Hematopoietic multipotent progenitor cell treated with erythropoietin and hydrocortisone succinate and interleukin-3 and kit ligand, for 4 days (in vitro differentiated cells): ENCODE results near the gene GPR107.
A peak's percentile ranks its signal among the peaks of the same experiment; 100 is the strongest.

Experiments
- DNase-seq: peaks from one replicate; pipeline ENCODE4 v3.0.0-alpha.2; 2015

Gene GPR107

DNA sequence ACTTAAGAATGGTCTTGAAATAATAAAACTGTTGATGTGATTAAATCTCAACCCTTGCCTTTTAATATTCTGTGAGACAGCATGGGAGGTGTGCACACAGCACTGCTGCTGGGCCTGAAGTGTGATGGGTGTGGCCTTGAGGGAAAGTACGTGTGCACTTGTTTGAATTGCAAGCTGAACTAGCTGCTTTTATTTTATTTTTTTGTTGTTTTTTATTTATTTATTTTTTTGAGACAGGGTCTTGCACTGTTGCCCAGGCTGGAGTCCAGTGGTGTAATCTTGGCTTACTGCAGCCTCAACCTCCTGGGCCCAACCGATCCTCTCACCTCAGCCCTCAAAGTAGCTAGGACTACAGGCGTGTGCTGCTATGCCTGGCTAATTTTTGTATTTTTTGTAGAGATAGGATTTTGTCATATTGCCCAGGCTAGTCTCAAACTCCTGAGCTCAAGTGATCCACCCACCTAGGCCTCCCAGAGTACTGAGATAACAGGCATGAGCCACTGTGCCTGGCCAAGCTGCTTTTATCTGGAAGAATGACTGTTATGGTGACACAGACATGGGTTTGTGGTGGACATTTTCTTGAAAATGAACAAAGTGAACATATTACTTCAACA is 58.9 kb downstream of the GPR107 start:
- DNase-seq, result peak; percentile 94

DNA sequence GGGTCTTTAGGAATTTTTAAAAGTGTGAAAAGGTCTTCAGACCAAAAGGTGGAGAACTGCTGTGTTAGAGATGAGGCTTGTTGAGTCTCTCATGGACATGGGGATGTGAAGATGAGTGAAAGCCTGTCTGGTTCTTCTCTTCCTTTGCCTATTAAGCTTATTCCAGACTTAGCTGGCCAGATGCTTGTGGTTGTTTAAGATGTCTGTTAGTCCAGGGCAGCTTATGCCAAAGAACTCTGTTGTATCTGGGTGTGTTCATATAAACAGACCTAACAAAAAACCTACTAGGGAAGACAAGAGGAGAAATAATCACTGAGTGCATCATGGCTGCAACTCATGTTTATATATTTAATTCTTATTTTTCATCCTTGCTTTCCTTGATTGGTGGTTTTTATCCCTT is 61.0 kb downstream of the GPR107 start:
- peak; percentile 34 for DNase-seq

DNA sequence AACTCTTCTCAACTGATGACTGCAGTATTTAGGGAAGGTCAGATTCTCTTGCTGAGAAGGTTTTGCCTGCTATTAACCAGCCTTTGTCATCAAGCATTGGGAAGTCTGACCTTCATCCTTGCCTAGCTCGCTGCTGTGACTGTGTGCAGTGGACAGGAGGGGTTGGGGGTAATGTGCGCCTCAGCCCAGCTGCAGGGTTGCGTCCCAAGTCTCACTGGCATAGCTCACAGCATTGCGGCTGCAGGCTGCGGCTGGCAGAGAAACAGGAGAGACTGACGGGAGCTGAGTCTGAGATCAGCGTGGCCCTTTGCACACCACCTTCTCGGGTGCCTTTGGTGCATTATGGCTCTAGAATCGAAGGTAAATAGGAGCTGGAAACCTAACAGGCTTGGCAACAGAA is 62.6 kb downstream of the GPR107 start:
- DNase-seq, result no peak

DNA sequence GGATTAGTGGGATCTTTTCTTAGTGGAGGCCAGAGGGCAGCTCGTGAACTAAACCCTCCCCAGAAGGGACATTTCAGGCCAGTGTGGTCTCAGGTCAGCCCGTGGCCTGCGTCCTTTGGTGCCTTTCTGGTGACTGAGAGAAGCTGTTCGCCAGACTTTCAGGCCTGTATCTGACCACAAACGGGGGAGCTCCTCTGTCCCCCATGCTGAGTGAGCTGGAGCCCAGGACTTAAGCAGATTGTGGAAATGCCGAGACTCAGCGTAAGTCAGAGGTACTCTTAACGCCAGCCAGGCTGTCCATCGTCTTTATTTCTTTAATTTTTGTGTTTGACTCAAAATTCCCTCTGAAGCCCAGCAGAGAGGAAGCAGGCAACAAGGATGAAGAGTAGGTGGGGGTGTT is 63.7 kb downstream of the GPR107 start:
- no peak for DNase-seq

DNA sequence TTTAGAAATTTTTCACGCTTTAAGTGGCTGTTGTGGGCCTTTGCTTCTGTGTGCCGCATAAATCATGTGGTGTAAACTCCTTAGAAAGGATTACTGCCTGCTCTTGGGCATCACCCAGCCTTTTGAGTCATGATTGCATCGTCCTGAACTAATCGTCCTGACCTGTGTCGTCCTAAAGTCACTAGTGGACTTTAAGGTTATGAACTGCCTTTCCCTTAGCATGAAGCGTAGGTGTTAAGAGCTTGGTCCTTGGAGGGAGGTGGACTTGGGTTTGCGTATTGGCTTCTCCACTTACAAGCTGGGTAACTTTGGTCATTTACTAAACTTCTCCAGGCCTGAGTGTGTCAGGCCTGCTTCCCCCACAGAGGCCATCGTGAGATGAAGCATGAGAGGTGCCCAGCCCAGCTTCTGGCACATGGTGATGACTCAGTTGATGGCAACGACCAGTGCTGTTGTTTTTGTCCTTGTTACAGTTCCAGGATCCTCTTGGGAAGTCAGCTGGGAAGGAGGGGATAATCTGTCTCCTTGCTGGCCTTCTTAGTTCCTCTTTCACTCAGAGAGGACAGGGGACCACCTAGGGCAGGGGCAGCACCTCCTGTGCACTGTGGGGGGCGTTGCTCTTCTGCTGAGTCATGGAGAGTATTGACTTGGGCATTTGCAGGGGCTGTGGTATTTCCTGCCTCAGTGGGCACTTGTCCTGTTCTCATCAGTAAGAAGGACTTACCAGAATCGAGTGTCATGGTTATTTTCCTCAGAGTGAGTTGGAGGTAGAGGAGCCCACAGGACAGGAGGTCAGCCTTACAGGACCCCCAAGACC is 64.3 kb downstream of the GPR107 start:
- DNase-seq, result no peak

DNA sequence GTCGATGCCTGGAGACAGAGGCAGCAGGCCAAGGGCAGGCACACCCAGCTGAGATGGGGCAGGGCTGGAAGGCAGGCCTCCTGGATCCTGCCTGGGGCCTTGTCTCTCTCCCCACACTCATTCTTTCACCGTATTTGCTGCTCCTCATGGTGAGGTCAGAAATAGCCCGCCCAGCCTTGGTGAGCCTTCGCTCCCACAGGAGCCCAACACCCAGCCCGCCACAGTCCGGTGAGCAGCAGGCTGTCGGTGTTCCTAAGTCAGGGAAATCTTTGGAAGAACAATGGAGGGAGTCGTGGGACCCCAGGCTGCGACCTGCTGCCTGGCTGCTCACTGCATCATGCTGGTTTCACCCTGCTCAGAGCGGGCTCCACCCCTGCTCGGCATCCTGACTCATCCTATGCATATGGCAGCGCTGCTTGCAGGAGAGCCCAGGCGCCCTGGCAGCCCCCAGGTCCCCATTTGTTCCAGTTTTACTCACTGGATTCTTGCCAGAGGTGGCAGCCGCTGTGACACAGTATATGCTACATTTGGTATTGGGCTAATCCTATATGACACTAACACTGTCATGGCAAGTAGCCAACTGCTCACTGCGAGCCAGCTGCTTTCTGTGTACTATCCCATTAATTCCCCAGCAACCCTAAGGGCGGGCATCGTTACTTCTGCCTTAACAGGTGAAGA is 65.3 kb downstream of the GPR107 start:
- DNase-seq, result peak; percentile 36

DNA sequence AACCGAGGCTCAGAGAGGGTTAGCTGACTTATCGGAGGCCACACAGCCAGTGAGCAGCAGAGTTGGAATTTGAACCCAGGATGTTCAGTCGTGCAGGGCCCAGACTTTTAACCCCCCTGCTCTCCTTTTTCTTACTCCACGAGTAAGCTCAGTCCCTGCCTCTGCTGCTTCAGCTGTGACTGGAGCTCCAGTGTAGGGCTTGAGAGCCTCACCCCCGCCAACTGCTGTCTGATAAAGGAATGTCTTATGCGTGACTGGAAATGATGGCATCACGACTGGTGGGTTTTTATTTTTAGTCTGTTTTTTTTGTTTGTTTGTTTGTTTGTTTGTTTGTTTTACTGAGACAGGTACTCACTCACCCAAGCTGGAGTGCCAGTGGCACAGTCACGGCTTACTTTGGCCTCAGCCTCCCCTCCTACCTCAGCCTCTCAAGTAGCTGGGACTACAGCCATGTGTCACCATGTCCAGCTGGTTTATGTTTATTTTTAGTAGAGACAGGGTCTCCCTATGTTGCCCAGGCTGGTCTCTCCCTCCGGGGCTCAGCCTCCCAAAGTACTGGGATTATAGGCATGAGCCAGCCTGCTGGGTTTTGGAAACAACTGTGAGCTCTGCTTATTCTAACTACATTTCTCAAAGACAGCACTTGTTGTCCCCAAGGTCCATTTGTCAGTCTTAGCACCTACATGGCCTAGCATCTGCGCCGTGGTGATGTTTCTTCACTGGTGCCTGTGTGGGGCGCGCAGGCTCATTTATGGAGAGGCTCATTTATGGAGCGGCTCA is 66.0 kb downstream of the GPR107 start:
- no peak for DNase-seq

DNA sequence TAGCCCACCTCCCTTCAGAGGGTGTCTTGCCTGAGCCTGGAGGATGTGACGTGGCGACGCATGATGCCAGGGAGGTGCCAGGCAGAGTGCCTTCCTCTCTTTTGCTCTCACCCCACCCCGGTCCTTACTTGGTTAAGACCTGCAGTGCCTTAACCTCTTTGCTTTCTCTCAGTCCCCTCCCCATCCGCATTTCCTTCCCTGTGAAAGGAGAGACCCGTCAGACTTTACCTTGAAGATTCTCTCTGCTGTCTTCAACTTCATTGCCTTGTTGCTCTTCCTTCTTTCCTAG is 66.5 kb downstream of the GPR107 start:
- no peak for DNase-seq

DNA sequence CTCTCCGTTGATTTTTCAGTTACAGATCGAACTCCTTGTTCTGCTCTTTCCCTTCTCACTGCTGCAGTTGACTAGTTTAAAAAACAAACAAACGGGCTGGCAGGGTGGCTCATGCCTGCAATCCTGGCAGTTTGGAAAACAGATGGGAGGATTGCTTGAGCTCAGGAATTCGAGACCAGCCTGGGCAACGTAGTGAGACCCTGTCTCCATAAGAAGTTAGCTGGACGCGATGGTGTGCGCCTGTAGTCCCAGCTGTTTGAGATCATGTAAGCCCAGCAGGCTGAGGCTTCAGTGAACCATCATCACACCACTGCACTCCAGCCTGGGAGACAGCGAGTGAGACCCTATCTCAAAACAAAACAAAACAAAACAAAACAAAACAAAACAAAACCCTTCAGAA is 67.1 kb downstream of the GPR107 start:
- DNase-seq, result no peak

DNA sequence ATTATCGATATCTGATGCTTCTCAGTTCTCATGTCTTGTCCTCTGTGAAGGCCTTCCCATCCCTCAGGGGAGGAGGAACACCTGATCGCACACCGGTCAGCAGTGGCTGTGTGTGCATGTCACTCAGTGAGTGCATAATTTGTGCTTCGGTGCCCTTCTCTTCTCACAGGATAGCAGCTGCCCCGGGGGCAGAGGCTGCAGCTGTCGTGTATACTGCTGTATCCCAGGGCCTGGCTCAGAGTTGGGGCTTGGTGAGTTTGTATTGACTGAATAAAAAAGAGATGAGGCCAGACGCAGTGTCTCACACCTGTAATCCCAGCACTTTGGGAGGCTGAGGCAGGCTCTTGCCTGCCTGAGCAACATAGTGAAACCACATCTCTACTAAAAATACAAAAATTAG is 68.8 kb downstream of the GPR107 start:
- no peak for DNase-seq

DNA sequence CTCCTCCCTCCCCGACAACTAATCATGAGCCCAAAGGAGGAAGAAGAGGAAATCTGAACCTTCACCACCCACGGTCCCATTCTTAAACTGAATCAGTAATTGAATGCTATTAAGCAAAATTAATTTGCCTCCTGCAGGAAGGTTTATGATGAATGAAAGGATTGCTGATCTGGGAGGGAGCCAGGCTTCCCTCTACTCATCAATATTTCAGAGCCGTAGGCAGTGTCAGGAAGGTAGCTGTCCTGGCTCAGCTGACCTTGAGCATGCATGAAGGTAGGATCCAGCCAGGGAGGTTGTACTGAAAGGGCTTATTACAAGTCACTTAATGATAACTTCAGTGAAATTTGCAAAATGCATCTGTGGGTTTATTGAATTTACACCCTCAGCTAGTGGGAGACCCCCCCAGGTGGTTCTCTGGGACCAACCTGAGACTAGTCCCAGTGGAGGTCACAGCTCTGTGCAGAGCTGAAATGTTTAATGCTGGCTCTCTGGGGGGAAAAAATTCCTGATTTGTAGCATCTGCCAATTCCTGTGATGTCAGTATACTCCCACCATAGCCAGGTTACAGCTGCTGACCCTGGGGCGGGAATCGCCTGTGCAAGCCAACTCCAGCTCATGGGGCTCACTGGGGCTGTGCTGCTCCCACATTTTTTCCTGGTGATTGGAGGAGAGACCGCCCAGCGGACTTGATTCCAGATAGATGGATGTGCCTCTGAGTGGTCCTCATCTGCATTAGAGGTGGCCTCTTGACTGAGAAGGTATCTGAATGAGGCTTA is 70.6 kb downstream of the GPR107 start:
- DNase-seq, result no peak

DNA sequence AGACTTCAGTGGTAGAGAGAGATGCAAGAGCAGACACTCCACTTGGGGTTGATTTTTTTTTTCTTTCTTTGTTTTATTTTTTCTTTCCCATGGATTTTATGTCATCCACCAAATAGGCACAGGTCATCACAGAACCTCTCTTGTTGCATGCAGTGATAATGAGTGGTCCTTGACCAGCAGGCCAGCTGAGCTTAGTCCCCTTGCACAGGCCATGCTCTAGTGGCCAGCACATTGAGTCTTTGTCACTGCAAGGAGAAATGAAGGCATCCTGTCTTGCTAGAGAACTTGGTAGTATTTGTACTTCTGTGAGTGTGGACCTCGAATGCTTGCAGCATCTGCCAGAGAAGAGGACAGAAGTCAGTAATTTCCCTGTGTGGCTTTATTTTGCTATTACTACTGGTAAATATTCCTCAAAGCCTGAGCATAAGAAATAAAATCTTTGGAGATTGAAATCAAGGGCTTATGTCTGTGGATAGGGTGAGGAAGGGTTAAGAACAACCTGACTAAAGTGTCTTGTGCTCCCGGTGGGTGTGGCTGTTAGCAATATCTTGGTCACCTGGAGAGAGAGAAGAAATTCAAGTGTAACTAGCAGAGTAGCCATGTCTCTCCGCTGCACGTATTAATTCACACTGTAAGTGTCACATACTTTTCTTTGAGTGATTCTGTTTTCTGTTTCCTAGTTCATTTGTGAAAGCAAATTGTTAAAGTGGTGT is 73.2 kb downstream of the GPR107 start:
- no peak for DNase-seq

DNA sequence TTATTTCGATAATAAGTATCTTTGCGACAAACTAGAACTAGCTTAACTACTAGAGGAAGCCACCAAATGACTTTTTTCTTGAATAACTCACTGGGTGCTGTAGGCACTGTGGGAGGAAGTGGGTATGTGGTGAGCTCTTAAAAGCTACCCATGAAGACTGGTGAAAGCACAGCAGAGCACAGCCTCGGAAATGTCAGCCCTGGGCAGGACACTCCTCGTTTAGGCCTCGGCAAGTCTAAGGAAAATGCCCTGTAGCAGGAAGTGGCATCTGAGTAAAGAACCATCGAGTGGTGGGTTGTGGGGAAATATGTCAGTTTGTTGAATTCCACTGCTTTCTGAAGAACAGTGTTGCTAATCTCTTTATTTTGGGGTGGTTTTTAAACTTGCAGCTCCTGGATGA is 74.5 kb downstream of the GPR107 start:
- DNase-seq, result peak; percentile 84

DNA sequence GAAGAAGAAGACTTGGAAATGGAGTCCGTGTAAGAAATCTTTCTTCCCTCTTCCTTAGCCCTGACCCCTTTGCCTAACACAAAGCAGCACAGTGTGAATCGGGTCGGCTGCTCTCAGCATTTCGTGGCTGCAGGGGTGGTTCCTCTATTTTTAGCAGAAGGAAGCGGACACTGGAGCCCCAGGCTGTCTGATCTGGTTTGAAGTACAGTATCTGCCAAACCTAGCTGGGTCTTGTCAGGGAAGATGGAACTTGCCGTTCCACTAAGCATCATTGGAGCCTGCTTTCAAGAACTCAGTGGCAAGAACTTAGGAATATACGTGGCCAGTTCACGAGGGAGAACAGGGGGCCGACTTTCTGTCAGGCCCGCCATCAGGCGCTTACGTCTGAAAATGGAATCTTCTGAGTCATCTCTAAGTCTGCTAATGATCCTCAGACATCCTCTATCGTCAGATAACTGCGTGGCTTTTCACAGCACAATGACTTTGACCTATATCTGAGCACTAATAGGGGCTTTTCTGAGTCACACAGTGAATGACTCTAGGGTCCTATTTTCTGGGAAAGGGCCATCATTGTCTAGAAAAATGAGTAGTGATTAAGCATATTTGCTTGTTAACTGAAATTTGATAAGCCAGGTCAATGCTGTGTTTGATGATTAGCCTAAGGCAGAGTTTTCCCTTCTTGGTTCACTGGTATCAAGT is 75.2 kb downstream of the GPR107 start:
- peak; percentile 87 for DNase-seq

DNA sequence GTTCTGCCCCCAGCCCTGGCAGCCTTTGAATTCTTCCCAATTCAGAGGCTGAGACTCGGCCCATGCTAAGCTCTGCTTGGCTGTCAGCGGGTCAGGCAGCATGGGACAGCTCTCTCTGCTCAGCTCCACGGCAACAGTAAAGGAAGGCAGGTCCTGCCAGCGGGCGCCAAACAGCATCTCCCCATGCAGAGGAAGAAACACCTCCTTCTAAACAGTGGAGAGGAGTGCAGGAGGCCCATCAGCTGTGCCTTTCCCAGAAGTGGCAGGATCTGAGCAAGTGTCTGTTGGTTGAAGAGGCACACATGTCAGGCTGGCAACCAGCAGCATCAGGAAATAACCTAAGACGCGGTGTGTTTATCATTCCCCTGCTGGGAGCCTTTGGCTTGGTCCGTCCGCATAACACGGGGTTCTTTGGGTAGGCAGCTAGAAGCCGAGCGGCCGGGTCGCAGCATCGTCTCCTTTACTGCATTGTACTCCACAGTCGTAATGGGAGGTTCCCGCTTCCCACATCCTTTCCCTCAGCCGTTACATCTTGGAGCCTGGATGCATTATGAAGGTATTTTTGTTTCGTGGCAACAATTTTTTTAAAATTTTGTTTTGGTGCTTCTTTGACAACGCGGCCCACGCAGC is 75.8 kb downstream of the GPR107 start:
- no peak for DNase-seq

DNA sequence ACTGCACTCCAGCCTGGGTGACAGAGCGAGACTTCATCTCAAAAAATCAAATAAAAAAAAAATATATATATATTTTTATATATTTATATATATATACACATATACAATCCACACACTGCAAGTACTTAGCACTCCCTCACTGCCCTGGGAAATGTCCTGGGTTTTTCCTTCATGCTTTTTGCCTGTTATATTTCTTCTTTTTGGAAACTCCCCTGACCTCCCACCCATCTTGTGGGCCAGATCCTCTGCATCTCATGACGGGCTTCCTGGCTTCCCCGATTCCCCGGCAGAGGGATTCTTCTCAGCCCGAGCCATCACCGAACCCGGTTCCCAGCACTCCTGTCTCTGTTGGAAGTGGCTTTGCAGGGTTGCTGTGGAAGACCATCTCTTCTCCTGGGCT is 79.0 kb downstream of the GPR107 start:
- no peak for DNase-seq

DNA sequence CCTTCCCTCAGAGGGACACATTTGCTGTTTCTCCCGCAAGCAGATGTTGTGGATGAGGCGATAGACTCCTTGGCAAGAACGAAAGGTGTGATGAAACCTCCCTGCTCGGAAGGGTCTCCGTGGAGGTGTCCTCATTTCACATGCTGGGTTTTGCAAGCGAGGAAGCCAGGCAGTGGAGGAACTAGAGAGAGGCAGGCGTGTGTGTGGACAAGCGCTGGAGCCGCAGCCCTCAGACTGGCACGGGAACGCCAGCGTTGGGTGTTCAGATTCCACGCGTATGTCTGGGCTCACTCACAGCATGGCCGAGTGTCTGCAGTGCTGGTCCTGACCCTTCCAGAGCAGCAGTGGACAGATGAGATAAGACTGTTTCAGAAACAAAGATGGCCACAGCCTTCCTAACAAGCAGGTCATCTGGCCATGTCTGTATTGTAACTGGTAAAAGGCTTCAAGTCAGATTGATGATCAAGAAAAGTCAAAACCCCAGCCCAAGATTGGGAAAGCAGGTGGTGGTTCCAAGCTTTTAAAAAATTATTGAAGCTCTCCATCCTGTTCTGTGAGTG is 83.5 kb downstream of the GPR107 start:
- DNase-seq, result no peak

DNA sequence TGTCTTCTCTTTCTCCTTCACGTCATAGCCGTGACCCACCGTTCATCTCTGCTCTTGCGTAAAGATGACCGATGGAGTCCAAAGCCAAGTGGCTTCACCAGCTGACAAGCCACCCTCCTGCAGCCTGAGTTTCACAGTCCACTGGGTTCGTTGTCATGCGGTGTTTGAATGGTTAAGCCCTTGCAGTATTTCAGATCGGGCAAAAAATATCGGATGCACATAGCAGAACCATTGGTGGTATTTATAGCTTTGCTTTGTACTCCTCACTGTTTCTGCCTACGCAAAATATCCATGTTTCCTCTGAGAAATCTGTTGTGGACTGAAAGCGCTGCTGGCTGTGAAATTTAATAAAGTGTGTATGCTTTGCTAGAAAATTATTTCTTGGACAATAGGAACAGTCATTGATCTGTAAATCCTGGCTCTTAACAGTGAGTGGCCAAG is 84.0 kb downstream of the GPR107 start:
- no peak for DNase-seq

DNA sequence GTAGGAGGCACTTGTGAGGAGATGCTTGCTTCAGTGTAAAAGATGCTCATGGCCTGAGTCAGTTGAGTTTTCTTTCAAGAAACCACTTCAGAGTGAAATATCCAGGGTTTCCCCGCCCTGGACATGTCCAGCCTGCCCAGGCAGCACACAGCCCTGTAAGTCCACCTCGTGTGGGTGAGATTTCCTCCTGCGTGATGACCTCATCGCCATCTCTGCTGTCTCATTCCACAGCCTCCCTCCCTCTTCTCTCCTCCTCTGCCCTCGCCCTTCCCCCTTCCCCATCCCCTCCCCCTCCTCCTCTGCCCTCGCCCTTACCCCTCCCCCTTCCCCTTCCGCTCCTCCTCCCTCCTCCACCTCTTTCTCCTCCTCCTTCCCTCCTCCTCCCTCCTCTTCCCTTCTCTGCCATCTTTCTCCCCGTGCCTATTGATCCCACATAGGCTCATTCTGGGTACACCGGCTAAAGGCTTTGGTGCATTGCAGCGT is 84.5 kb downstream of the GPR107 start:
- DNase-seq, result peak; percentile 37

DNA sequence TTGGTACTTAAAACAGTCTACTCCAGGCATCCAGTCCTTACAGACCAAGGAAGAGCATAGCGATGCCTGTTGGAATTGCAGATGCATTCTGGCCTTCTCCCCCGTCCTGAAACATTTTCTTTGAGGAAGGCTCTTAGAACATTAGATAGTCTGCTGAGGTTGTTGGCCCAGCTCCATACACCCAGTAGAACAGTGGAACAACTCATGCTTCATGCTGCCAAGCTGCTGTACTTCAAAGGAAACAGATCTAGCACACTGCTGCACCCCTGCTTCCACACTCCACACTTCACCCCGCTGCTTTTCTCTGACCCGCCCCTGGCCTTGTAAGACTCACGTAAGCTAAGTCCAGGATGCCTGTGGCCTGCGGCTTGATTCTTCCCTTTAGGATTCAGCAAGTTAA is 85.1 kb downstream of the GPR107 start:
- peak; percentile 55 for DNase-seq
